Activated naive CD4-positive, alpha-beta T cell (primary cell): Measurements from ENCODE around the gene JCAD.

Experiments used
- DNase-seq, 4 experiments: peaks; one replicate each; lab custom pipeline; 2025; lab: John Stamatoyannopoulos, UW

Gene JCAD

DNA sequence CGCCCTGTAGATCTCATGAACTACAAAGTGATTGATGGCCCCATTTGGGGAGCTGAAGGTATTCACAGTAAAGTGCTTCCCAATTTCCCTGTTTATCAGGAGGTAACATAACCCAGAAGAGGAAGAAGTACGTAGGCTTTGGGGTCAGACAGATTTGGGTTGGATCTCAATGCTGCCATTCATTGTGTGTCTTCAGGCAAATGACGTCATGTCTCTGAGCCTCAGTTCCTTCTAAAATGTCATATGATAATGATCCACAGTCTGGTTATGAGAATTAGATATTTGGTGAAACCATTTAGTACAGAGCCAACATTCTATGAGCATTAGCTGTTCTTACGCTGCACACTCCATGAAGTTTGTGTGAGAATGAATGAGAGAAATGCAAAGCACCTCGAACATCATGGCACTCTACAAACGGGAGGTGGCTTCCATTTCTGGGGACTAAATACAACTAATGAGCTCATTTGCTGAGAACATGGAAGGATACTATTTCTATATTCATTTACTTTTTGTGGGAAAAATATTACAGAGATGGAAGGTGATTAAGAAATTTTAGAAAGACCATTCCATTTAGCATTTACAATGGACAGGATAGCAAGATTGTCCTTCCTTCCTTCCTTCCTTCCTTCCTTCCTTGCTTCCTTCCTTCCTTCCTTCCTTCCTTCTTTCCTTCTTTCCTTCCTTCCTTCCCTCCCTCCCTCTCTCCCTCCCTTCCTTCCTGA is 13.8 kb upstream of the JCAD start:
- DNase-seq, result no peak

DNA sequence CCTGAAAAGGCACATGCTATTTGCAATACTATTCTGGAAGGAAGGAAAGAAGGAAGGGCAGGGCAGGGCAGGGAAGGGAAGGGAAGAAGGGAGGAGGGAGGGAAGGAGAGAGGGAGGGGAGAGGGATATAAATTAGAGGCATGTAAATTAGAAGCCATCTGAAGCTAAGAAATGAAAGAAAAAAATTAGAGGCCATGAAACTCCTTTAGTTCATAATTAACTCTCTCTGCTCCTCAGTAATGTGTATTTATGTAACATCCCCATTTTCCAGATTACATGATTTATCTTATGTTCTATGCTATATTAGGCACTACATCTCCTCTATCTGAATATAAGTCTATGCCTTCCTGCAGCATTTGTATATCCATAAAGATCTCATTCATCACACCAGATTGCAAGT is 12.7 kb upstream of the JCAD start:
- DNase-seq, result no peak

GRCh38 chr10:30070001-30070685 is 10.8 kb upstream of the JCAD start:
- DNase-seq, result no peak

GRCh38 chr10:30068492-30069223 is 9.3 kb upstream of the JCAD start:
- DNase-seq, result no peak

- DNase-seq, result no peak
Measured at GRCh38 chr10:30063099-30063498, 3.7 kb upstream of the JCAD start.

GRCh38 chr10:30062582-30062981 is 3.2 kb upstream of the JCAD start:
- no peak for DNase-seq

DNA sequence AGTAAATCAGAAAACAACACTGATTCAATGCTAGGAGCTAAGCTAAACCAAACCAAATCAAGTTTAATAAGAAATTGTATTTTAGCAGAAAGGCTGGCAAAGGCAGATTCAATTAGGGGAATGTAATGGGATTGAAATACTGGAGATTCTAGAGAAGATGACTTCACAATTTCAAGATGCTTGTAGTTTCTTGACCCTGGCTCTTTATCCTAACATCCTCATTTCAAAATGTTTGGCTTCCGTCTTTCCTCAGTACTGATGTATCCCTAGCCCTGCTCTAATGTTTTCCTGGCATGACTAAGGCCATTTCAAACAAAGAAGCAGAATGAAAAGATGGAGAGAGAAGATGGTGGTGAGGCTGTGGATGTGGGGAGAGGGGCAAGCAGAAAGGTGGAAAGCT is 2.7 kb upstream of the JCAD start:
- DNase-seq, result no peak

- no peak for DNase-seq
Measured at GRCh38 chr10:30058570-30059132, 735 bp downstream of the JCAD start.

GRCh38 chr10:30057894-30058556 is 1.4 kb downstream of the JCAD start:
- no peak for DNase-seq

DNA sequence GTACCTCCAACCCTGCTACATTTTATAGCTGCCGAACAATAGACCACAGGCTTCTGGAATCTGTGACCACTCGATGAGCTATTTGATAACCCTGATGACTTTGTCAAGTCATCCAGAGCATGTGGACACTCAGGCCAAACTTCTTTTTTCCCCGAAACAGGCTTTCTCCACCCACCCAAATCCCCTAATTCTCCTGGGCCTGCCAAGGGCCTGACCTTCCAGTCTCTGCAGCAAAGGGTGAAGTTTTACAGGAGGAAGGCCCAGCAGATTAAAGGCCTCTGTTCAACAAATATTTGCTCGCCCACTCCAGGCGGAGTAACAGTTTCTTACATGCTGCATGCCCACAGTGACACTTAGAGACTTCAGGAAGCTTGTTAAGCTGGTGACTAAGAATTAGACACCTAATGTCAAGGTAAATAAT is 2.0 kb downstream of the JCAD start:
- DNase-seq, result no peak

- no peak for DNase-seq
Measured at GRCh38 chr10:30056767-30057355, 2.5 kb downstream of the JCAD start.

DNA sequence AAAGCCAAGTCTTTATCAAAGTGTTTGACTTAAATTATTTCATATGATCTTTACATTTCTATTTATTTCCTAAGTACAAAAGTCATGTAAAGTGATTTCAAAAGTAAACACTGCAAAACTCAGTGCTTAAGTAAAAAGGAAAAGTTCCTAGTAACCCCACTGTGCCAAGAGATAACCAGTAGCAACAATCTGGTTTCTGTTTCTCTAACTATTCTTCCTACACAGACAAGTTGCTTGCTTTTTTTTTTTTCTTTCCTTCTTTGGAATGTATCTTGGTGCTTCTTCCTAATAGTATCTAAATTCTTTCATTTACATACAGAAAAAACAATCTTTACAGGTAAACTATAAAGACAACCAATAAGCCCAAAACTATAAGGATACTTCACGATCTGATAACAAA is 3.1 kb downstream of the JCAD start:
- no peak for DNase-seq

DNA sequence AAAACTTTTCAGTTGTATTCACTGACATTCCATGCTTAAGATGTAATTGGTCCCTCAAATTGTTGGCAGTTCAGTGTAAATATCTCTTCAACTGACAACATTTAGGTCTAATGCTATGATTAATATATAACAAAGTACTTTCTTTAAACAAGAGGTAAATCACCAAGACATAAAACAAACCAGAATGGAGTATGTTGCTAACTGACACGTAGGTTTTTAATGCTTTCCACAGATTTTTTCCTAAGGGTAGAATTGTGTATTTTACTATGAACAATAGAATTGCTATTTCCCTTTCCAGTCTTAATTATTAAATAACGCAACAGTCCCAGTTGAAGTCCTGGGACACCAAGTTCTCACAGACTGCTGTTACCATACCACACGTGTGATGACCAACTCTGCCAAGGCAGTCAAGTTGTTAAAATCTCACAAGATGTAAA is 4.1 kb downstream of the JCAD start:
- DNase-seq, result no peak

DNA sequence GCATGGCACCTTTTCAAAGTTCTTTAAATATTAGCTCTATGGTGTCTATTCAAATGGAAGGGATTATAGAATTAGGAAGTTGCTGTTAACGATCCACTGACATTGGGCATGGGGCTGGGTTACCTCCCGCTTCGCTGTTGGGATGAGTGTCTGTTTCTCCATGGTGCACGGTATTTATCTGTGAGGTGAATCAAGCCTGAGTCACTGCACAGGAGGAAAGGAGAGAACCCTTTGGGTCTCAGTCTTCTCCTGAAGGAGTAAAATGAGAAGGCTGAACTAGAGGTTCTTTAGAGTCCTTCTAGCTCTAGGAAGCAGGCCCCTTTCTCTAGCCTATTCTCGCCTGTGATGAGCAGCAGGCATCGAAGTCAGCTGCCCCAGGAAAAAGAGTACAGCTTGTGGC is 7.3 kb downstream of the JCAD start:
- DNase-seq, result no peak

GRCh38 chr10:30051220-30051619 is 8.2 kb downstream of the JCAD start:
- no peak for DNase-seq

- no peak for DNase-seq
Measured at GRCh38 chr10:30050411-30050810, 9.0 kb downstream of the JCAD start.

GRCh38 chr10:30048768-30049517 is 10.4 kb downstream of the JCAD start:
- DNase-seq, result no peak

GRCh38 chr10:30047924-30048531 is 11.4 kb downstream of the JCAD start:
- no peak for DNase-seq

DNA sequence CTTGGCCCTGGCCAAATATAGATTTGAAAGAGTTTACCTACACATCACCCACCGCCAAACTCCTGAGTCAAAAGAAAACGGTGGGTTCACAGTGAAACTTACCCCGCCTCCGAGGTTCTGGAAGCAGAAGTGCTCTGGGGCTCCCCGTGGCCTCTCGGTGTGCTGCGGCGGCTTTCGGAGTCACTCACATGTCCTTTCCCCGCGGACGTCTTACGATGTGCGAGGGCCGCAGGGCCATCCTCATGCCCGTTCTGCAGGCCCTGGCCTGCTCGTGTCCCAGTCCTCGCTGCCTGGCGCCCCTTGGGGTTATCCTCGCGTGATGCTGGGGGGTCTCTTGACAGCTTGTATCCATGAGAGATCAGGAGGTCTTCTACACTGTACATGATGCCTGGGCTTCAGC is 12.0 kb downstream of the JCAD start:
- DNase-seq, result no peak

- DNase-seq, result no peak
Measured at GRCh38 chr10:30046476-30046875, 12.9 kb downstream of the JCAD start.

DNA sequence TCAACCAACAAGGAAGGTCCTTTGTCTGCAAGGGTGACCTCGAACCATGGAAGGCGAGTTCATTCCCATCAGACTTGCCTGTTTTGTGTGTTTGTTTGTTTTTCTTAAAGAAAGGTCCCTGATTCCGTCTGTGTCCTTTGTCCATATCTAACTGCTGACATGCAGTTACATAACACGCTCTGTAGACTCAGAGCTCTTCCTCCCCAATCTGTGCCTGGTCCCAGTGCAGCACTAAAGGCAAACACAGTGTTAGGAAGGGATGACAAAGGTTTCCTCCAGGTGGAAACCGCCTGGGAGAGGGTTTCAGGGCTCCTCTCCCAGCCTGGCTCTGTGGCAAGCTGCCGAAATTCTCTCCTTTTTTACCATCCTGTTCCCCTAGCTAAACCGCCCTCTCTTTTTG is 13.4 kb downstream of the JCAD start:
- no peak for DNase-seq
